Left hindlimb (tissue), 1 donor: Measurements from ENCODE around the gene CD84.
"Not testable (repeated sequence)": the region's sequence is repeated elsewhere in the genome, so short reads cannot be mapped to it uniquely, and the experiment has no call there.

Experiments
- DNase-seq: peaks from one replicate; pipeline ENCODE4 v3.0.0-alpha.2; 2018

CD84 gene

DNA sequence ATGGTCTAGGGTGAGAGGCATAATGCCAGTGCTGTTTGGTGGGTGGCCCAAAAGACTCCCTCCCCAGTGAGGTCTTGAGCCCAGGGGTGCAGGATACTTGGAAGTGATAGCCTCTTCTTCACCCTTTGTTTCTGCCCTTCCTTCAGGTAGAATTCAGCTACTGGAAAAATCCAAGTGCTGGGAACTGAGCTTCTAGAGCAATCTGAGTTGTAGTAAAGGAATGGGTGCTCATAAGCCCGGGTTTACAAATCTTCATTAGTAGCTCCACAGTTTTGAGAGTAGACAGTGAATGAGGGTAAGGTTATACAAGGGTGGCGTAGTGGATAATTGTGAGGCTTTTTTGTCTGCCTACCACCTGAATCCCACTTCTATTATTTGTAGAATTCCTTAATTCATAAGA lies 29.2 kb upstream of the CD84 start:
- DNase-seq = no peak

- DNase-seq = no peak
Measured at GRCh38 chr1:160608057-160608456, 28.8 kb upstream of the CD84 start.

- DNase-seq = no peak
Measured at GRCh38 chr1:160607672-160608032, 28.4 kb upstream of the CD84 start.

DNA sequence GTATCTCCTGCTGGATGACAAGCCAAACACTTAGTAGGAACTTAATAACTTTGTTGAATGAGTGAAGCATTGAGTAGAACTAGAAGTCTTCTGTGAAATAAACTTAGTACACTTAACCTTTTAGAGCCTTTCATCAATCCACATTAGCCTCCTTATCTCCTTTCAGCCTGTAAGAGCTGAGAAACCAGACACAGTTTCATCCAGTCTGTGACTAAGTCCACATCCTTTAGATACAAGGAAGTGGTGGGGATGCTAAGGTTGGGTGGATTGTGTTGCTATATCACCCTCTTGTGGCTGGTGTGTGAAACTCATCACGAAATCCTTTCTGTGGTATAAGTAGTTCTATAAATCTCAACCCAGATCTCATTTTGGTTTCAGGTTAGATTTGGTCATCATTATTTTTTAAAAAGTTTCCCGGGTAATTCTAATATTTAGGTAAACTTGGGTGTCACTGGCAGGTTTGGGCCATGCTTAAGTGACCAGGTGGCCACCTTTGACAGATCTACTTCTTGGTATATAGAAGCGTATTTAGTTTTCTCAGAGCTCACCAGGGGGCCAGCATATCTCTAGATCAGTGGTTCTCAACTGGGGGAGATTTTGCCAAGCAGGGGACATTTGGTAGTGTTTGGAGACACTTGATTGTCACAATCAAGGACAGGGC lies 27.8 kb upstream of the CD84 start:
- DNase-seq = no peak

DNA sequence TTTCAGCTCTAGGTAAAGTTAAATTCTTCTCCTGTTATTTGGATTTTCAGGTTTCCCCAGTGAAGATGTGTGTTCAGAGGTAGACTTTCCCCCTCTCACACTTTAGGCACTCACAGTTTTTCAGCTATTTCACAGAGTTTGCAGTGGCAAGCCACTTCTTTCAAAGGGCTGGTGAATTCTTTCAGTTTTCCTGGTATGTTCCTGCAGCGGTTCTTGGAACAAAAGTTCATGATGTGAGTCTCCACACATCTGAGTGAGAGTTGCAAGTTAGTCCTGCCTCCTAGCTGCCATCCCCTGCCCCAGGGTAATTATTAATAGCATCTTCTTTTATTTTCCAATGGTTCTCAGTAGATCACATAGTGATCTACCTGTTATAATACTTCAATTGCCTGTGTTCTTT lies 27.3 kb upstream of the CD84 start:
- no peak for DNase-seq

DNA sequence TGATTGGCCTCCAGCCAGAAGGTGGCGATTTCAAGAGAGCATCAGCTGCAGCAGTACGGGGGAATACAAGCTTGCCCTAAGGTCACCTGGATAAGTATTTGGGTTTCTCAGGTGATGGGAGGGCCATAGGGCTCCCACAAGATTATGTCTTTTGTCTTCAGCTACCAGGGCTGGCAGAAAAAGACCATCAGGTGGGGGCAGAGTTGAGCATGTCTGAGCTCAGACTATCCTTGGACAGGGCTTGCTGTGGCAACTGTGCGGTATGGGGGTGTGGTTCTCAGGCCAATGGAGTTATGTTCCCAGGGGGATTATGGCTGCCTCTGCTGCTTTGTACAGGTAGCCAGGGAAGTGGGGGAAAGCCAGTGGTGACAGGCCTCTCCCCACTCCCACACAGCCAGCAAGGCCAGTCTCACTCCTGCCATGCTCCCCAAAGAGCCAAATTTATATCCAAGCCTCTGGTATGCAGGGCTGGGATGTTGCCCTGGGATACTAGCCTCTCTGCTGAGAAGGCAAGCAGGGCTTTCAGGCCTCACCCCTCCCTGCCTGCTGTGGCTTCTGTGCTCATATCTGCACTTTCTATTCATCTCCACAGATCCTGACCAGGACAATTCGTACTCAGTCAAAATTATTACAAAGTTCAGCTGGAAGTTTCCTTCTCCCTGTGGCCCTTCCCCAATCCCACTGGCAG lies 26.6 kb upstream of the CD84 start:
- no peak for DNase-seq

- DNase-seq = no peak
Measured at GRCh38 chr1:160605205-160605604, 25.9 kb upstream of the CD84 start.

GRCh38 chr1:160597705-160598104 lies 18.4 kb upstream of the CD84 start:
- DNase-seq = no peak

DNA sequence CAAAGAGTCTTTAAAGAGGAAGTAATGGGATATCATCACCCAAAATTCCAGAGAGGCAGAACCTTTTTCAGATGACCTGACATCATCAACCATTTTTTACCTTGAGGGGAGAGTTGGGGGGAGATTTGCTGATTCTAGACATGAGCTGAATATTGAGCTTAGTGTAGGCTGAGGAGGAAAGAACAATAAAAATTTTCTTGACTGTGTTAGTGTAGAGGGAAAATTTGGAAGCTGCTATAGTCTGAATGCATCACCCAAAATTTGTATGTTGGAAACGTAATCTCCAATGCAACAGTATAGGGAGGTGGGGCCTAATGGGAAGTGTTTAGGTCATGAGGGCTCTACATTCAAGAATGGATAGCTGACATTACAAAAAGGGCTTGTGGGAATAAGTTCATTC lies 17.8 kb upstream of the CD84 start:
- DNase-seq = no peak

GRCh38 chr1:160590488-160590887 lies 11.2 kb upstream of the CD84 start:
- DNase-seq = no peak

DNA sequence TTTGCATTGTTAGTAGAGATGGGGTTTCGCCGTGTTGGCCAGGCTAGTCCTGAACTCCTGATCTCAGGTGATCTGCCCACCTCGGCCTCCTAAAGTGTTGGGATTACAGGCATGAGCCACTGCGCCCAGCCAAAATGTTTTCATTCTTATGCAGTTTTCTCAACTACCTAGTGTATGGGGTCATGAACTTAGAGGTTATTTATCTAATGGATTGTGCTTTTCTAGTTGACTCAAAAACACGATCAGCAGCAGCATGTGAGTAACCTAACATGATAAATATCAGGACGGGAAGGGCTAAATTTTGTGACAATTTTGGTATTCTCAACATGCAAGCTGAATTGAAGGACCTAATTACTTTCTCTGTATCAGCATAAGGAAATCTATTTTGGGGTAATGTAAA lies 9.2 kb upstream of the CD84 start:
- DNase-seq = no peak

DNA sequence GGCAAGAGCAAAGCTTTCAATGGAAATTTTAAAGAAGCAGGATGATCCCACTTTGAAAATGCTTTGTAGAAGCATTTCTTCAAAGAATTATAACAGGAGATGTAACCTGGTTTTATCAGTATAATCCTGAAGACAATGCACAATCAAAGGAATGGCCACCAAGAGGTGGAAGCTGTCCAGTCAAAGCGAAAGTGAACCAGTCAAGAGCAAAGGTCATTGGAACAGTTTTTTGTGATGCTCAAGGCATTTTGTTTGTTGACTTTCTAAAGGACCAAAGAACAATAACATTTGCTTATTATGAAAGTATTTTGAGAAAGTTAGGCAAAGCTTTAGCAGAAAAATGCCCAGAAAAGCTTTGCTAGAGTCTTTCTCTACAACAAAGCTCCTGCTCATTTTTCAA lies 5.5 kb upstream of the CD84 start:
- DNase-seq = no peak

DNA sequence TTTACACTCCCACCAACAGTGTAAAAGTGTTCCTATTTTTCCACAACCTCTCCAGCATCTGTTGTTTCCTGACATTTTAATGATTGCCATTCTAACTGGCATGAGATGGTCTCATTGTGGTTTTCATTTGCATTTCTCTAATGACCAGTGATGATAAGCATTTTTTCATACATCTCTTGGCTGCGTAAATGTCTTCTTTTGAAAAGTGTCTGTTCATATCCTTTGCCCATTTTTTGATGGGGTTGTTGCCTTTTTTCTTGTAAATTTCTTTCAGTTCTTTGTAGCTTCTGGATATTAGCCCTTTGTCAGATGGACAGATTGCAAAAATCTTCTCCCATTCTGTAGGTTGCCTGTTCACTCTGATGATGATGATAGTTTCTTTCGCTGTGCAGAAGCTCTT lies 3.7 kb upstream of the CD84 start:
- DNase-seq = not testable (repeated sequence)

DNA sequence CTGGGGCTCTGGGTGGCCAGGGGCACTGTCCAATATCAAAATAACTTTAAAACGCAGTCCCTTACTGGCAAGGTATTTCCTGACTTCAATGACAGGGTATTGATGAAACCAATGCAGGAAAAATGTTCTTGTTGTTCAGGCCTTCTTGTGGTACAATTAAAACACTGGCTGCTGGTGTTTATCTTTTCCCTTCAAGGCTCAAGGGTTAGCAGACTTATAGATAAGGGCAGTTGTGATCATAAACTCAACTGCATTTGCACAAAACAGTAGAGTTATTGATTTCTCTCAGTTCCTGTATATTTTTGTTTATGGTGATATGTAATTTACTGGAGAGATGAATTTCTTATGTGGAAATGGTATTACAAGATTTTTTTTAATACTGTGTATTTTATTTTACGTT lies 2.7 kb upstream of the CD84 start:
- DNase-seq = no peak

GRCh38 chr1:160580221-160580812 lies 1.0 kb upstream of the CD84 start:
- no peak for DNase-seq

GRCh38 chr1:160578525-160579191 lies 638 bp downstream of the CD84 start:
- DNase-seq = no peak

GRCh38 chr1:160578175-160578524 lies 1.1 kb downstream of the CD84 start:
- DNase-seq = no peak

DNA sequence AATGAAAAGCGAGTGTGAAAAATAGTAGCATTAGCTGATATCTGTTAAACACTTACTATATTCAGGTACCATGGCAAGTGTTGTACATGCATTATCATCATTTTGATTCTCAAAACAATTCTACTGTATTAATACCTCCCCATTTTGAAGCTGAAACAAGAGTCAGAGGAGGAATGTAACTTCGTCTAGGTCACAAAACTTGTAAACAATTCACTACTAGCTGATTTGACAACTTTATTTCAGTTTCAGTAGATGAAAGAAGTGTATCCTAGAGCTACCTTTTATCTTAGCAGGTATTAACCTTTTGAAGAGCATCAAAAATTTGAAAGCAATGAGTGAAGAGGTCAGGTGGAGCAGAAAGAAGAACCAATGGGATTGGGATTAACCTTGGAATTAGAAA lies 1.6 kb downstream of the CD84 start:
- DNase-seq = no peak

DNA sequence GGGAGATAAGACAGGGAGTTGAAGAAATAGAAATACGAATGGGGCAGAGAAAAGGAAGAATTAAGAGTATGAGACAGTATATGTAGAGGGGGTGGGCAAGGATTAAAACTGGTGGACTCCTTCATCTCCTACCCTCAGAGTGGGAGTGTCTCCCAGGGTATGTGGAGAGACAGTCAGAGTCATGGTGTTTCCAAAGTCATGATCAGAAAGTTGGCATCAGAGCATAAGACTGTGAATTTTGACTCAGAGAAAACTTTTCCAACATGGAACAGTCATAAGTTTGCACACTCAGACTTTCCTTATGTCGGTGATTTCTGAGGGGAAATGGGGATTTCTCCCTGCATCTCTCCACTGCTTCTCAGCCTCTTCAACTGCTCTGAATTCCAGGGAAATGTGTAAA lies 2.4 kb downstream of the CD84 start:
- no peak for DNase-seq

- no peak for DNase-seq
Measured at GRCh38 chr1:160576390-160576789, 2.9 kb downstream of the CD84 start.

DNA sequence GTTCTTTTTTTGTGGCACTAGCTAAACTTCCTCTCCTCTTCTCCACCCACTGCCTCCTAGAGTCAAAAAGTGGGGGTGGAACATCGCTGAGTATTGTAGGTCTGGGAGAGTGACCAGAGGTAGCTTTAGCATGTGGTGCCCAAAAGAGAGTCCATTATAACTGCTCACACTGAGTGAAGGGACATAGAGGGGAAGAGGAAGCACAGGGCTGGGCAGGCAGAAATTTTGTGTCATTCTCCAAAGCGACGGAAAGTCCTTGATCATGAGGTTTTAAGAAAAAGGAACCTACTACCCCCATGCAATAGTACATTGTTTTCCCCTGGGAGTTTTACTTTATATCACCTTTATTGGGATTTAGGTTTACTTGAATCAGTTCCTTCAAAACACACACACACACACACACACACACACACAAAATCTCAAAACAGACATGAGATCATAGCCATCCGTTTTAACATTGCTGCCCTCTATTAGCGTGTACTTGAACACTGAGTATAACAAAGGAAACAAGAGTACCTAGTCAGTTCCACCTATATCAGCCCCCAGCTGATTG lies 4.1 kb downstream of the CD84 start:
- DNase-seq = no peak

GRCh38 chr1:160570840-160571239 lies 8.5 kb downstream of the CD84 start:
- no peak for DNase-seq

GRCh38 chr1:160569806-160570205 lies 9.5 kb downstream of the CD84 start:
- DNase-seq = no peak
